Naive thymus-derived CD8-positive, alpha-beta T cell (primary cell): Measurements from ENCODE around the gene PRELID1. TPM values are rescaled to one million over a fixed set of nuclear protein-coding genes. Genes with fewer than 3 reads are reported as not detected.

ENCODE experiments used
- ATAC-seq, 2 donors: fragments of 150-1000 bp; cut with Tn5 transposase in 1 of 2; sonication (Bioruptor Pico), chemical (Tn5 transposase) in 1 of 2; 1 replicate in 1 of 2; 2 replicates in 1 of 2; pipeline ENCODE4 v1.10.0; 2021; ENCODE audit warnings: mild to moderate bottlenecking in 2 of 2, moderate library complexity in 2 of 2
- POLR2A ChIA-PET: fragments of 350-600 bp; sonication (Branson Sonifier 250); formaldehyde crosslinking; loops from one replicate; lab custom pipeline; 2021; ENCODE audit warnings: antibody characterized with exemption; lab: Charles Lee
- DNase-seq, 10 donors: peaks; one replicate each; pipeline versions ENCODE4 v3.0.0 to v3.0.0-alpha.2; 2020 to 2022
- H3K27ac Mint-ChIP-seq, 10 donors: one replicate each; pipeline ENCODE4 v1.8.0; 2020 to 2022; ENCODE audit warnings: mild to moderate bottlenecking in 10 of 10, mixed read lengths in 10 of 10, moderate library complexity in 4 of 10, inconsistent platforms in 1 of 10
- H3K27me3 Mint-ChIP-seq, 5 donors: one replicate each; pipeline ENCODE4 v1.8.0; 2021 to 2022; ENCODE audit warnings: mixed read lengths in 5 of 5
- H3K36me3 Mint-ChIP-seq, 3 donors: one replicate each; pipeline ENCODE4 v1.8.0; 2020 to 2022; ENCODE audit warnings: mixed read lengths in 3 of 3, mild to moderate bottlenecking in 2 of 3, inconsistent platforms in 1 of 3
- H3K4me1 Mint-ChIP-seq, 4 donors: one replicate each; pipeline ENCODE4 v1.8.0; 2021 to 2022; ENCODE audit warnings: mixed read lengths in 4 of 4
- H3K4me3 Mint-ChIP-seq, 10 donors: one replicate each; pipeline ENCODE4 v1.8.0; 2020 to 2022; ENCODE audit warnings: mild to moderate bottlenecking in 10 of 10, mixed read lengths in 10 of 10, moderate library complexity in 6 of 10, inconsistent platforms in 1 of 10
- H3K9me3 Mint-ChIP-seq, 9 donors: one replicate each; pipeline ENCODE4 v1.8.0; 2020 to 2022; ENCODE audit warnings: mixed read lengths in 9 of 9, mild to moderate bottlenecking in 3 of 9, inconsistent platforms in 1 of 9, moderate library complexity in 1 of 9
- polyA plus RNA-seq, 3 donors: library from polyadenylated mRNA; unstranded; fragments of 300-500 nt; fragmentation: Illumina TruSeq; gene quantifications; one replicate each; pipeline ENCODE4 v1.2.3, GENCODE V29; 2021
- total RNA-seq, 8 experiments: library from RNA in 2 of 8; stranded (reverse) in 2 of 8; gene quantifications; one replicate each; pipeline ENCODE4 v1.2.3 and lab custom pipeline; 2021 to 2026

Gene PRELID1
- total and polyA plus RNA-seq, 5 experiments from 2014 or later: 54.2 to 204 (median 163) TPM

DNA sequence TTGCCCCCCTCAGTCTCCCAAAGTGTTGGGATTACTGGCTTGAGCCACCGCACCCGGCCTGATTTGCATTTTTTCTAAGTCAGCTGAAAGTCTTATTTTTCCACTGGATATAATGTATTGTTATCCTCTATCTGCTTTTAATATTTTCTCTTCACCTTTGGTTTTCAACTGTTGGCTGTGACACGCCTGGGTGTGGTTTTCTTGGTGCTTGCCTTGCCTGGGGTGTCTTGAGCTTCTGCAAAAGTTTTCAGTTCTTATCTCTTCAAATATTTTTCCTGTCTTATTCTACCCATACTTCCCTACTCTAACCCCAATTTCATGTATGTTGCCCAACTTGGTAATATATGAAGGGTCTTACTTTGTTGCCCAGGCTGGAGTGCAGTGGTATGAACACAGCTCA is 12.4 kb downstream of the PRELID1 start:
- peaks cover 12 to 33% (median 31%) of the 10 kb centered on the region in 4 donors for H3K4me1 Mint-ChIP-seq
- DNase-seq: no peak
- peaks cover 0 to 4% (median under 1%) of the 10 kb centered on the region in 3 donors for H3K36me3 Mint-ChIP-seq
- H3K27me3 Mint-ChIP-seq: peaks cover 0 to under 1% (median 0%) of the 10 kb centered on the region in 5 donors
- peak overlapping the region in 2 of 10 donors; percentile 16 to 37 for H3K27ac Mint-ChIP-seq
- H3K9me3 Mint-ChIP-seq: no peaks in the 10 kb centered on the region
- peak overlapping the region in 1 of 10 donors; percentile 34 for H3K4me3 Mint-ChIP-seq
- POLR2A ChIA-PET: interaction anchor here (0.7 to 2.2 kb wide), 5 partner anchors 12 to 839 kb away, joined by 3 to 7 read pairs (median 3); no protein-coding TSS in a partner anchor
- ATAC-seq: no peak

DNA sequence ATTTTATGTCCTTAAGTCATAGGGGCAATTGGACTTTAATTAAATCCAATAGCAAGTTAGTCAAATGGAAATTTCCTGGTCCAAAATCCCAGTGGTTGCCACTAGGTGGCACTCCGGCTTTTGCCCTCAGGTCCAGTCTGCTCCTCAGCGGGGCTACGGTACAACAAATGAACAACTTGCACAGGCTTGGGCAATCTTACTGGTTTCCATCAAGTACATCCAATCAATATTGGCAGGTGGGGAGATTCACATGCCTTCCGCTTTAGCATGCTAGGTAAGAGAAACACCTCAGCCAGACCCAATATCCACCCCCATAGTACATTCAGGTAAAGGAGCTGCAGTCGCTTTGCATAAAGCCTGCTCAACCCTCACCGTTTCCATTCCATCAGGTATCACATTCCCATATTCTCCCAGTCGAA is 14.4 kb downstream of the PRELID1 start:
- POLR2A ChIA-PET: interaction anchor here (0.7 to 1.5 kb wide), 6 partner anchors 9 to 119 kb away, joined by 3 to 9 read pairs (median 4); partner anchors contain the start of genes LMAN2, PRELID1 and RAB24
- Mint-ChIP-seq H3K27ac (no peak overlapping the region), H3K27me3 (no peaks in the 10 kb centered on the region), H3K36me3 (peaks cover 0 to 7% (median 6%) of the 10 kb centered on the region in 3 donors), H3K4me1 (peaks cover 15 to 24% (median 20%) of the 10 kb centered on the region in 4 donors), H3K9me3 (no peaks in the 10 kb centered on the region), H3K4me3 (peak overlapping the region in 1 of 10 donors; percentile 4)
- ATAC-seq: peak; percentile 69 to 84
- peak; percentile 54 to 84 (median 70) for DNase-seq

DNA sequence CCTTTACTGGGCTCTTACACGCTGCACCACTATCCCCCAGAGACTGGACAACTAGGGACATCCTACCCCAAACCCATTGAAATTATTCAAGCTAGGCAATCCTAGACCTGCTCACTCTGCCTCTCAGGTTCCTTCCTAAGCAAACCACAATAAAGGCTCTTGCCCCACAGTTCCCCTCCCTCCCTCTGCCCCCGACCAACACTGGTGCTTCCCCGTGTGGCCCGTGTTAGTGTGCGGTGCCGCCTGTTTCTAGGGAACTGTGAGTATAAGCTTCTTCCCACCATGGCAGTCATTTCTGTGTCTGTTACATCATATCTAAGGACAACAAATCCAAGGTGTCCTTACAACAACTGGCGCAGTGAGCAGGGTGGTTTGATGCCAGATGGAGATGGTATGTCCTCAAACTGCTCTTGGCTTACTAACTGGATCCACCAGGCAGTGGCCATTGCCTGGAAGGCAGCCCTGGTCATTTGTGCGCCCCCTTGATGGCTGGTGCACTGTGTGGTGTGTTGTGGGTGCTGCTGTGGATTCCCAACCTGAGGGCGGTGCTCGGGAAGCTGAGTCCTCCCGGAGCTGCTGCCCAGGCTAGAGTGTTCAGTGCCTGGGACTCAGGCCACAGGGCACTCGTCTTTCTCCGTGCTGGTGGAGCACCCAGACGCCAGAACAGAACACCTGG is 16.5 kb downstream of the PRELID1 start:
- peaks cover 0 to 11% (median 7%) of the 10 kb centered on the region in 3 donors for H3K36me3 Mint-ChIP-seq
- DNase-seq: no peak
- no peaks in the 10 kb centered on the region for H3K27me3 Mint-ChIP-seq
- peak overlapping the region in 1 of 10 donors; percentile 16 for H3K4me3 Mint-ChIP-seq
- H3K4me1 Mint-ChIP-seq: peaks cover 14 to 27% (median 22%) of the 10 kb centered on the region in 4 donors
- peak overlapping the region in 3 of 10 donors; percentile 11 to 52 (median 21) for H3K27ac Mint-ChIP-seq
- no peaks in the 10 kb centered on the region for H3K9me3 Mint-ChIP-seq
- peak; percentile 41 to 80 for ATAC-seq
- POLR2A ChIA-PET: interaction anchor here (1.4 to 1.9 kb wide), 2 partner anchors 49 to 51 kb away, joined by 3 to 12 read pairs; no protein-coding TSS in a partner anchor

DNA sequence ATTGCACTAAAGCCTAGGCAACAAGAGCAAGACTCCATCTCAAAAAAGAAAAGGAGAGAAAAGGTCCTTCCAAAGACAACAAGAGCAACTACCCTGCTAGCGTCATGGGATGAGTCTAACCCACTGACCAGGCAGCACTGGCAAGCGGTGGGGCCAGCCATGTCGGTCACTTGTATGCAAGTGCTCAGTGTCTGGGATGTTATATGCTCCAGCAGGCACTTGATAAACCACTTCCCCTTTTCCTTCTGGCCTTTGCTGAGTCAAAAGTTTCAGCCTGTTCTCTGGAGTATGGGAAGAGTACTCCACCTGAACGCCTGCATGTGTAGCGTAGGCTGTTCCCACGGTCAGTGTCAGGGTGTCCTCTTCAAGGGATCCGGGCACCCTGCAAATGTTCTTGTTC is 17.3 kb downstream of the PRELID1 start:
- no peak for ATAC-seq
- H3K4me3 Mint-ChIP-seq: no peak overlapping the region
- H3K27me3 Mint-ChIP-seq: no peaks in the 10 kb centered on the region
- peaks cover 14 to 27% (median 23%) of the 10 kb centered on the region in 4 donors for H3K4me1 Mint-ChIP-seq
- POLR2A ChIA-PET: interaction anchor here (1.4 to 1.9 kb wide), 2 partner anchors 48 to 50 kb away, joined by 3 to 12 read pairs; no protein-coding TSS in a partner anchor
- H3K27ac Mint-ChIP-seq: no peak overlapping the region
- H3K36me3 Mint-ChIP-seq: peaks cover 0 to 11% (median 7%) of the 10 kb centered on the region in 3 donors
- DNase-seq: no peak
- no peaks in the 10 kb centered on the region for H3K9me3 Mint-ChIP-seq

DNA sequence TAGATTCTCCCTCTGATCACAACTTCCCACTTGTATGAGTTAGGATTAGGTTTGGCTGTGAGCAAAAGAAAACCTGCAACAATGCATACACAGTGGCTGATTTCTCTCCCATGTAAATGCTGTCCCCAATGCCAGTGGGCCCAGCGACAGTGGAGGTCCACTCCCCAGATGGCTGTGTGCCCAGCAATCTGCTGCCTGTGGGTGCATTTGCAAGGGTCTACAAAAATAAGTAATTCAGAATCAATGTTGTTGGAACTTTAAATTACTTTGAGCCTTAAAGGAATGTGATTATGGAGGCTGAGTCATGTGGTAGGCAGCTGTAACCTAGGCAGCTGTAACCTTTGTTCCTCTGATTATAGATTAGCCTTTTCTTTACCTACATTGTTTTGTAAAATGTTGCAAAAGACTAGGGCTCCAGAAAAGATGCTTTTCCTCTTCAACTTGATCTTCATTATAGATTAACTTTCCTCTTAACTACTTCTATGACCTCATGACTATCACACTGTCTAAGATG is 22.3 kb downstream of the PRELID1 start:
- Mint-ChIP-seq H3K27me3 (no peaks in the 10 kb centered on the region), H3K9me3 (no peaks in the 10 kb centered on the region), H3K27ac (peak overlapping the region in 4 of 10 donors; percentile 21 to 90 (median 30)), H3K4me3 (no peak overlapping the region), H3K36me3 (peaks cover 0 to 37% (median 3%) of the 10 kb centered on the region in 3 donors), H3K4me1 (peaks cover 4 to 31% (median 13%) of the 10 kb centered on the region in 4 donors)
- no peak for DNase-seq
- ATAC-seq: no peak
- POLR2A ChIA-PET: no interaction called here

DNA sequence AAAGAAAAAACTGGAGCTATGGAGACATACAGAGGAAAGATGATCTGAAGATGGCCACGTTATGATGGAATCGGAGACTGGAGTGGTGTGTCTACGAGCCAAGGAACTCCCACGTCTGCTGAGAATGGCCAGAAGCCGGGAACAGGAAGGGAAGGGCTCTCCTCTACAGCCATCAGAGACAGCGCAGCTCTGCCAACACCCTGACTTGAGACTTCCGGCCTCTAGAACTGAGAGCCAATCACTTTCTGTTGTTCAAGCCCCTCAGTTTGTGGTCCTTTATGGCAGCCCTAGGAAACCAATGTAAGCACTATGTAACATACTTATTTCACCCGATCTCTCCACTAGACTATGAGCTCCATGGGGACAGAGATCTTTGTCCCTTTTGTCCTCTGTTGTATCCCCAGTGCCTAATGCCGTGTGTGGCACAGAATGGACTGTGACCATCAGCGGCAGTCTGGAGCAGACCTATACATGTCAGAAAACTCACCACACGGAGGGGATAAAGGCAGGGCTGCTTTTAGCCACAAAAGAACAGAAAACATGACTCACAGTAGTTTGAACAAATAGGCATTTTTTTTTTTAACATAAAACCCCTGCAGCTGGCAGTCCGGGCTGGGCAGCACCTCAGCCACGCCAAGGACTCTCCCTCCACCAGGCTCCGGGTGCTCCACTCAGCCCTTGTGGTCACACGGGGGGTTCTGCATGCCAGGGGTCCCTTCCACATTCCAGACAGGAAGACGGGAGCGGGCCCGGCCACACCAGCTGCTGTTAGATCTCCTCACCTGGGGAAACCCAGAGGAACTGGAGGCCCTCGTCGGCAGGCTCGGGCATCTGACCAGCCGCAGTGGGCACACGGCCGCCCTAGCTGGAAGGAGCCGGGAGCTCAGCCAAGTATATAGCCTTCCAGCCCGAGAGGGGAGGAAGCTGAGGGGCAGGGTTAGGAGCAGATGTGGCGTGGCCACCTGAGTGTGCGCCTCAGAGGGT is 24.2 kb downstream of the PRELID1 start:
- ATAC-seq (peak; percentile 79 to 92), DNase-seq (peak in 1 of 10 donors; percentile 29)
- Mint-ChIP-seq H3K27me3 (no peaks in the 10 kb centered on the region), H3K36me3 (peaks cover 0 to 40% (median 0%) of the 10 kb centered on the region in 3 donors), H3K4me1 (peaks cover 3 to 40% (median 16%) of the 10 kb centered on the region in 4 donors), H3K27ac (peak overlapping the region; percentile 61 to 96 (median 90)), H3K4me3 (peak overlapping the region; percentile 27 to 79 (median 60)), H3K9me3 (no peaks in the 10 kb centered on the region)
- POLR2A ChIA-PET: interaction anchor here (0.8 to 1.2 kb wide), 5 partner anchors 25 to 120 kb away, joined by 3 to 5 read pairs (median 4); partner anchors contain the start of genes PRELID1, RAB24 and RGS14

DNA sequence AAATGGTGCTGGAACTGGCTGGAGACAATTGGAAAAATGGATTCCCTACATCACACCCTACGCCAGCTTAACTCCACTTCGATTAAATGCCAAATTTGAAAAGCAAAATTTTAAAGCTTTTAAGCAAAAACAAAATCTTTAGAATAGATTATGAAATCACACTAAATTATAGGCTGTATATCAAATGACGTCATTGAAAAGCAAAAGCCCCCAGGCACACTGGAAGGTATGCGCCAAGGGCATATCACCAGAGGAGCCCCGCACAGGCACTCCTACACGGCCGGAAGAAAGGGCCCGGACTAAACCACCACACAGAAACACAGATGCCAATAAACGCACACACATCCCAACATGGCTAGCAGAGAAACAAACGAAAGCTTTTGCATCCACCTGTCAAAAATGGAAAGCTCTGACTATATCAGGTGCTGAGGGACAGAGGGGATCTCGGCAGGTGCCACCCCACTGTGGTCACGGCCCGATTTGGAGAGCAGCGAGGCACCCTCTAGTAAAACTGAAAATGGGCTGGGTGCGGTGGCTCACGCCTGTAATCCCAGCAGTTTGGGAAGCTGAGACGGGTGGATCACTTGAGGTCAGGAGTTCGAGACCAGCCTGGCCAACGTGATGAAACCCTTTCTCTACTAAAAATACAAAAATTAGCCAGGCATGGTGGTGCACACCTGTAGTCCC is 25.1 kb downstream of the PRELID1 start:
- ATAC-seq: no peak
- H3K9me3 Mint-ChIP-seq: no peaks in the 10 kb centered on the region
- H3K4me1 Mint-ChIP-seq: peaks cover 3 to 42% (median 18%) of the 10 kb centered on the region in 4 donors
- POLR2A ChIA-PET: interaction anchor here (0.8 kb wide), 1 partner anchor 119 kb away, joined by 4 read pairs; no protein-coding TSS in a partner anchor
- no peak overlapping the region for H3K27ac Mint-ChIP-seq
- no peaks in the 10 kb centered on the region for H3K27me3 Mint-ChIP-seq
- H3K4me3 Mint-ChIP-seq: no peak overlapping the region
- peaks cover 0 to 49% (median 4%) of the 10 kb centered on the region in 3 donors for H3K36me3 Mint-ChIP-seq
- DNase-seq: no peak

DNA sequence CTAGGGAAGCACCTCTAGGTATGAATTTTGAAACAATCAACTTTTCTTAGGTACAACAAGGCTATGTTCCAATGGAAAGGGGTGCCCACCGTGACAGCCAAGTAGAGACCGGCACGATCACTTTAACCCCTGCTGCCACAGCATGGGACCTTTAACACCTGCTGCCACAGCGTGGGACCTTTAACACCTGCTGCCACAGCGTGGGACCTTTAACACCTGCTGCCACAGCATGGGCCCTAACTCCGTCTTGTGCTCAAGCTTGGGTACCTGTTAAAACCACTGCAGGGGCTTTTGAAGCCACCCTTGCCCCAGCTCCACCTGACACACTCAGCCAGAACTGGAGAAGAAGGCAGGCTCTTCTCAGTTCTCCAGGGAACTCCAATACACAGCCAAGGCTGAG is 26.3 kb downstream of the PRELID1 start:
- peaks cover 0 to 56% (median 6%) of the 10 kb centered on the region in 3 donors for H3K36me3 Mint-ChIP-seq
- no peak overlapping the region for H3K4me3 Mint-ChIP-seq

DNA sequence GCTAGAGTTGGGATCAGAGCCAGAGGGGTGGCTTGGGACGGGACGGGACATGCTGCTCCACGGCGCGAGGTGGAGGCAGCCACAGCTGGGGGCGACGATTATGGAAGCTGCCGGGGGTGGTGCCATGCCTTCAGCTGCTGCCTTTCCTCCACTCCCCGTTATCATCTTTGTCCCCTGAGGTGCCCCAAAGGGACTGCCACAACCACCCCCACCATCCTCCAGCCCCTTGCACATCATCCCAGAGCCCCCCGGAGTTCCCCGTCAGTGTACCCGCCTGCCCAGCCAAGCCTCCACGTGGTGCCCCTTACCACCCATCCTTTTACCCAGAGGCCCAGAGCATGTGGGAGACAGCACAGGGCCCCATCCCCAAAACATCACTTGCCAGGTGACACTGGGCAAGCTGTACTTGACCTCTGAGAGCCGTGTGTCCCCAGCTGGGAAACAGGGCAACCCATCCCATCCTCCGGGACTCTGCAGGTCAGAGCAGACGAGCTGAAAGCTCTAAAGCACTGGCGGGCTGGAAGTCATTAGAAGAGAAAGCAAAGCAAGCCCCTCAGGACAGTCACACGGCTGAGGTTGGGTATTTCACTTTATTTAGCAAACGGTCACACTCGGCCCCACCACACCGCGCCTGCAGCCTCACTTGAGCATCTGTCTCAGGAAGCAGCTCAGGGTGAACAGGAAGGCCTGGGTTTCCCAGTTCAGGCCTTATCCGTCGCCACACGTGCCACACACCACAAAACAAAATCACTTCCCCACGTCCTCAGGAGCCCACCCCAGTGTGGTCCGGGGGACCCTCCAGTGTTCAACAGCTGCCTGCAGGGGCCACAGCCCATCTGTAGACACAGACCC is 27.6 kb downstream of the PRELID1 start:
- peak overlapping the region in 9 of 10 donors; percentile 38 to 89 (median 58) for H3K27ac Mint-ChIP-seq
- no peaks in the 10 kb centered on the region for H3K27me3 Mint-ChIP-seq
- no peak for DNase-seq
- no peaks in the 10 kb centered on the region for H3K9me3 Mint-ChIP-seq
- no peak for ATAC-seq
- POLR2A ChIA-PET: interaction anchor here (1.3 kb wide), 1 partner anchor 22 kb away, joined by 3 read pairs; no protein-coding TSS in a partner anchor
- H3K36me3 Mint-ChIP-seq: peaks cover 0 to 68% (median 10%) of the 10 kb centered on the region in 3 donors
- H3K4me3 Mint-ChIP-seq: peak overlapping the region in 1 of 10 donors; percentile 59
- H3K4me1 Mint-ChIP-seq: peaks cover 4 to 44% (median 19%) of the 10 kb centered on the region in 4 donors

More for the DNA sequence above, 26.3 kb downstream of the PRELID1 start:
- POLR2A ChIA-PET: interaction anchor here (0.9 kb wide), 1 partner anchor 60 kb away, joined by 3 read pairs; no protein-coding TSS in a partner anchor
- H3K4me1 Mint-ChIP-seq: peaks cover 3 to 44% (median 17%) of the 10 kb centered on the region in 4 donors
- ATAC-seq (no peak), DNase-seq (no peak)
- no peaks in the 10 kb centered on the region for H3K9me3 Mint-ChIP-seq
- no peak overlapping the region for H3K27ac Mint-ChIP-seq
- H3K27me3 Mint-ChIP-seq: no peaks in the 10 kb centered on the region

DNA sequence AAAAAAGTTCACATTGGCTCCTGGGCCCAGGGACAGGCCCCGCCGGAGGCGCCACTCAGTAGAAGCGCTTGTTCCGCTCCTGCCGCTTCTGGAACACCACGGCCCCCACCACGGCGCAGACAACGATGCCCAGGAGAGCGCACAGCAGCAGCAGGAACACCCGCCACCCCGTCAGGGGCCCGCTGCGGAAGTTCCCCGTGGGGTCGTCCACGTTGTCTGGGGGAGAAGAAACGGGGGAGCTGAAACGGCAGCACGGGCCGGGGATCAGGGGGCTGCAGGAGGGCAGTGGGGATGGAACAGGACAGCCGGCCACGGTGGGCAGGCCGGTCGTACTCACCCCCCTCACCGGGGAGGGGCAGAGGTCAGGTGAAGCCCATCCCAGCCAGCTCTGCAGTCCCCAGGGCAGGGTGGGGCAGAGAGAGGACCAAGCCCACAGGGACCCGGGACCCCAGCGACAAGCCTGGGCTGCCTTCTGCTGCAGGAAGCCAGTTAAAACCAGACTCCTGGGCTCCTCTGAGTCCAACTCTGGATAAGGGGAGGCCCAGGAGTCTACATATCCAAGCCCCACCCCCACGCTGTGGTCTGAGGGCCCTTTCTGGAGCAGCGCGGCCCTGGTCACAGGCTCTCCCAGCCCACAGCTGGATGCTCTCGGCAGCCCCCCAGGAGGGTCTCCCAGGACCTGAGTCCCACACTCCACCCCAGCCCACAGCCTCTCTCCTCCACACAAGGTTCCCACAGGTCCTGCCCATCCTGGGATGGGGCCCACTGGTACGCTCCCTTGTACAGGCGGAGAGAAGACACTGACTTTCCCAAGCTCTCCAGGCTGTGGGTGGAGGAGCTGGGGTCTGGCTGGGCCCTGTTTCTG is 28.7 kb downstream of the PRELID1 start:
- POLR2A ChIA-PET: interaction anchor here (0.6 to 1.3 kb wide), 3 partner anchors 19 to 123 kb away, joined by 3 read pairs; partner anchors contain the start of gene LMAN2
- DNase-seq: no peak
- Mint-ChIP-seq H3K27me3 (no peaks in the 10 kb centered on the region), H3K4me3 (no peak overlapping the region), H3K36me3 (peaks cover 0 to 75% (median 10%) of the 10 kb centered on the region in 3 donors), H3K4me1 (peaks cover 6 to 44% (median 21%) of the 10 kb centered on the region in 4 donors), H3K27ac (peak overlapping the region in 3 of 10 donors; percentile 38 to 58 (median 40)), H3K9me3 (no peaks in the 10 kb centered on the region)
- ATAC-seq: no peak
